Stimulated activated CD8-positive, alpha-beta memory T cell treated with anti-CD3 and anti-CD28 coated beads, Interleukin-15, amount 100 ng/mL, for 1 hour (primary cell): Measurements from ENCODE around the gene GDF7.

ENCODE experiments used
- DNase-seq: peaks from one replicate; pipeline ENCODE4 v3.0.0-alpha.2; 2020; ENCODE audit warnings: low read depth

Gene GDF7

GRCh38 chr2:20674309-20674965 is 7.5 kb downstream of the GDF7 start:
- DNase-seq = no peak

DNA sequence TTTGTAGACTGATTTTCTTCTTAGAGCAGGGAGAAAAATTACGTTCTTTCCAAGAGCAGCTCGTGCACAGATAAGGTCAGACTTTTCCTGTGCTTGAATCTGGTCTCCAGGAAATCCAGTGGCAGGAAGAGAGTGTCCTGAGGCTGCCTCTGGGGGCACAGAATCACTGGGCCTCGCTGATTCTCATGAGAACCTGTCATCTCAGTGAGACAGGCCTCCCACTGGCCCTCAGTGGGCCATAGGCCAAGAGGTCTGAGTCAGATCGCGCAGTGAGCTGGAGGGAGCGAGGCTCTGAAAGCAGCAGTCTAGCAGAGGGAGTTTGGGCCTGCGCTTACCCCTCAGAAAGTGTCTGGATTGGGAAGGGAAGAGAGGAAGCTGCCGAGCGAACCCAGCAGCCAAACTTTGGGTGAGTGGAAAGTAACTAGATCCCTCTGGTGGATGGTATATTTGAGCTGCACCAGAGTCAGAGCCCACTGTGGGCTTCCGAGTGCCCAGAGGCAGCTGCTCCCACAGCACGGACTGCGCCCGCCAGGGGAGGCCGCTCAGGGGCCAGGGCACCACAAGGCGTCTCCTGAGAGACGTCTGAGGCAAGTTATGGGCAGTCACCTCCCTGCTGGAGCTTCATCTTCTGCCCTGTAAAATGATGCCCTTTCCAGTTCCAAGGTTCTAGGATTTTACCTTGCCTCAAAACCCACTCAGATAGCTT is 8.2 kb downstream of the GDF7 start:
- no peak for DNase-seq

GRCh38 chr2:20675701-20676352 is 8.9 kb downstream of the GDF7 start:
- DNase-seq = no peak

GRCh38 chr2:20676353-20677215 is 9.6 kb downstream of the GDF7 start:
- no peak for DNase-seq

GRCh38 chr2:20677301-20678085 is 10.5 kb downstream of the GDF7 start:
- no peak for DNase-seq

GRCh38 chr2:20678086-20678395 is 11.1 kb downstream of the GDF7 start:
- no peak for DNase-seq

DNA sequence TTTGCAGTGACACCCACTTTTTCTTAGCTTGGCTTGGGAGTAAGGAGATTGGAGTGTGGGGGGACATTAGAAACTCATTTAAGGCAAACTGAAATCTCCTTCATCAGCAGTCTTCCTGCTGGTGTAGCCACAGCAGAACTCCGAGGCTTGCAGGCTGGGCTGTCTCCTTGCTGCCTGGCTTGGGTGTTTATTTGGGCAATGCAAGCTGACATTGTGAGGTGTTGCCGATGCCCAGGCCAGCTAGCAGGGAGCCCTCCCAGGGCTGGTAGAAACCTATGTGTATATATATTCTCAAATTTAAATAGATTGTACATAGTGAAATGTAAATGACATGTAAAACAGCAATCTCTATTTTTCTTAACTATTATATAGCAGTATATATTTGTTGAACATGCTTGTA is 11.8 kb downstream of the GDF7 start:
- DNase-seq = no peak

GRCh38 chr2:20680744-20681375 is 13.9 kb downstream of the GDF7 start:
- DNase-seq = no peak

GRCh38 chr2:20682167-20682920 is 15.4 kb downstream of the GDF7 start:
- no peak for DNase-seq

GRCh38 chr2:20684581-20685063 is 17.7 kb downstream of the GDF7 start:
- DNase-seq = no peak

DNA sequence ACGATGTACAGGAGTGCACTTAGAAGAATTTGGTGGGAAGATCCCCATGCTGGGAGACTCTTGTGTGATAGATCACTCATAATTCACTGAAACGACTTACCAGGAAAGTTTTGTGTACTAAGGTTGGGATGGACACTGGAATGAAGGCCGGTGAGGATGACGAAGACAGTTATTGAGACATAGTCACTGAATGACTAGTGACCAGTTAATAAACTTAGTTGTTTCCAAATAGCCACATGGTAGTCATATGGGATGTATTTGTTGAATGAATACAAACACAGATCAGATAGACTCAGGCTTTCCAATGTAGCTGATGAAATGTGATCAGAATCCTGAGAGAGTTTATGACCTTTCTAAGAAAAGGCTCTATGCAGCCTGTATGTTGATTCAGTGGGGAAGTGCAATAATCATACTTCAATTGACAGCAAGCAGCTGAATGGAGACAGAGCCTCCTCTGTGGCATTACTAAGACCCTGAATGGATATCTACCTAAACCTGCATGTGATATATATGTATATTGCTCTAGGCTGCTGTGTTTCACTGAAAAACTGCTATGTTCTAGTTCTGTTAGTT is 20.4 kb downstream of the GDF7 start:
- no peak for DNase-seq

GRCh38 chr2:20689428-20690264 is 22.7 kb downstream of the GDF7 start:
- no peak for DNase-seq

- no peak for DNase-seq
These were observed 24.3 kb downstream of the GDF7 start for GRCh38 chr2:20691076-20691734.

DNA sequence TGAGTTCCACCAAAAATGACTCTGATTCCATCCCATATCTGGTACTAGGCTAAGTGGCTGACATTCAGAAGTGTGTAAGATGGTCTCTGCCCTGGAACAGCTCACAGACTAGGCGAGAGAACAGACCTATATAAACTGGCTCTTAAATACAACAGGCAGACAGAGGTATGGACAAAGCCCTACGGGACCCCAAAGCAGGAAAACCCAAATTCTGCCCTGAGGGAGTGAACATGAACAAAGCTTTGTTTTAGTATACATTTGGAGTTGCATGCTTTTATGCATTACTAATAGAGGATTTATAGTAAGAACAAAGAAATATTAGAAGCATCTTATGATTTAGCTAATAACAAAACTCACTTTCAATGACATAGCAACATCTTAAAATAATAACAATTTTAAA is 25.1 kb downstream of the GDF7 start:
- DNase-seq = no peak

- no peak for DNase-seq
These were observed 26.4 kb downstream of the GDF7 start for GRCh38 chr2:20693317-20693716.

GRCh38 chr2:20696366-20696765 is 29.4 kb downstream of the GDF7 start:
- DNase-seq = no peak

DNA sequence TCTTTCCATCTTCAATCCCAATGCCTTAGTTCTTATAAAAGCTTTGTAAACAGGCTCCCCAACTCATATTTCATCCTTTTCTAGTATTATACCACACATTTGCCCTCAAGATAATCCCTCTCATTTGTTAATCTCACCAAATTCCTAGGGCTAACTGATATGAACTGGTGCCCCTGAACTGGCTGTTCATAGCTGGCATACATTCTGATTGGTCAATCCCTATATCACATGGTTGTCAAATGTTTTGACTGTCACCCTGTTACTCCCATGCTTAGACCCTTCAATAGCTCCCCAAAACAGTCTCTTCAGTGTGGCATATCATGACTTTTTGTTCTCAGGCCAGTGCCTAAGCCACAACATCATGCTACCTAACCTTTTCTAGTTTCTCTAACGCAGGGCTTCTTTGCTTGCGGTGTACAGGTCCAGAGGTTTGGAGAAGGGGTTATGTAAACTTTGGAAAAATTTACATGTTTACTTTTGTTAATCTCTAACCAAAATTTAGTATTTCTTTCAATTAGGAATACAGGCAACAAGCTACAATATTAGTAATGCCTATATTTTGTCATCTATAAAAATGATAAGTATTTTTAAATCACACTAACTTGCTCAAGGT is 30.5 kb downstream of the GDF7 start:
- no peak for DNase-seq
